Hepatocyte (in vitro differentiated cells): ENCODE results near the gene HBQ1. TPM values are rescaled to one million over a fixed set of nuclear protein-coding genes. Genes with fewer than 3 reads are reported as not detected.

Experiments used
- polyA plus RNA-seq: library from polyadenylated mRNA; unstranded; fragments of >200 nt; fragmentation: Nextera tagmentation; extraction: Ambion mirVana; gene quantifications from 2 replicates; pipeline ENCODE4 v1.2.1, GENCODE V29; 2016
- small RNA-seq: library from RNA; depleted of rRNA; stranded (forward); fragments of <200 nt; gene quantifications from one replicate; pipeline ENCODE3, GENCODE V24; 2014
- total RNA-seq: library from RNA; depleted of rRNA; stranded (reverse); fragments of >200 nt; gene quantifications from 2 replicates; pipeline ENCODE4 v1.2.3, GENCODE V29; 2014

The HBQ1 gene
- total and polyA plus RNA-seq, 2 experiments from 2014 or later, result 0.30 TPM; not detected in 1

Small RNA genes within 50 kb of the gene (small RNA-seq; reads per million reads assigned to genes)
- gene RF00019, result not detected

Other genes starting within 250 kb of the HBQ1 start
- gene POLR3K, start 126.9 kb upstream of the HBQ1 start, total RNA-seq, result 2.7 and 2.8 TPM in 2 replicates
- gene POLR3K, start 126.9 kb upstream of the HBQ1 start, polyA plus RNA-seq, result 12.1 and 12.5 TPM in 2 replicates
- 18.2 and 18.3 TPM in 2 replicates for gene SNRNP25, start 126.6 kb upstream of the HBQ1 start, total RNA-seq
- gene SNRNP25, start 126.6 kb upstream of the HBQ1 start, polyA plus RNA-seq, result 35.3 and 43.1 TPM in 2 replicates
- gene RHBDF1, start 107.8 kb upstream of the HBQ1 start, total RNA-seq, result 21.8 and 41.5 TPM in 2 replicates
- gene RHBDF1, start 107.8 kb upstream of the HBQ1 start, polyA plus RNA-seq, result 73.6 and 95.3 TPM in 2 replicates
- gene MPG, start 102.2 kb upstream of the HBQ1 start, total RNA-seq, result 67.4 and 85.7 TPM in 2 replicates
- gene MPG, start 102.2 kb upstream of the HBQ1 start, polyA plus RNA-seq, result 83.9 and 121 TPM in 2 replicates
- gene NPRL3, start 41.8 kb upstream of the HBQ1 start, total RNA-seq, result 5.5 and 10.2 TPM in 2 replicates
- 28.8 and 31.2 TPM in 2 replicates for gene NPRL3, start 41.8 kb upstream of the HBQ1 start, polyA plus RNA-seq
- gene HBZ, start 27.8 kb upstream of the HBQ1 start, total RNA-seq, result not detected in 2 replicates
- 0.28 TPM in 1 of 2 replicates, not detected in the other for gene HBZ, start 27.8 kb upstream of the HBQ1 start, polyA plus RNA-seq
- not detected in 2 replicates for gene HBM, start 14.5 kb upstream of the HBQ1 start, total RNA-seq
- not detected in 2 replicates for gene HBM, start 14.5 kb upstream of the HBQ1 start, polyA plus RNA-seq
- gene HBA2, start 7.6 kb upstream of the HBQ1 start, total RNA-seq, result not detected in 2 replicates
- gene HBA2, start 7.6 kb upstream of the HBQ1 start, polyA plus RNA-seq, result not detected in 2 replicates
- gene HBA1, start 3.8 kb upstream of the HBQ1 start, total RNA-seq, result not detected in 2 replicates
- gene HBA1, start 3.8 kb upstream of the HBQ1 start, polyA plus RNA-seq, result 1.9 TPM in 1 of 2 replicates, not detected in the other
- gene LUC7L, start 49.0 kb downstream of the HBQ1 start, total RNA-seq, result 74.1 and 75.4 TPM in 2 replicates
- 75.2 and 88.1 TPM in 2 replicates for gene LUC7L, start 49.0 kb downstream of the HBQ1 start, polyA plus RNA-seq
- 37.6 and 84.1 TPM in 2 replicates for gene FAM234A, start 54.4 kb downstream of the HBQ1 start, total RNA-seq
- 96.5 and 106 TPM in 2 replicates for gene FAM234A, start 54.4 kb downstream of the HBQ1 start, polyA plus RNA-seq
- gene RGS11, start 95.5 kb downstream of the HBQ1 start, total RNA-seq, result 0.04 and 0.57 TPM in 2 replicates
- gene RGS11, start 95.5 kb downstream of the HBQ1 start, polyA plus RNA-seq, result 0.93 and 3.4 TPM in 2 replicates
- 0.48 TPM in 1 of 2 replicates, not detected in the other for gene ARHGDIG, start 100.1 kb downstream of the HBQ1 start, total RNA-seq
- 1.0 and 1.1 TPM in 2 replicates for gene ARHGDIG, start 100.1 kb downstream of the HBQ1 start, polyA plus RNA-seq
- 0.08 TPM in 1 of 2 replicates, not detected in the other for gene PDIA2, start 102.7 kb downstream of the HBQ1 start, total RNA-seq
- 0.47 and 1.0 TPM in 2 replicates for gene PDIA2, start 102.7 kb downstream of the HBQ1 start, polyA plus RNA-seq
- gene AXIN1, start 172.3 kb downstream of the HBQ1 start, total RNA-seq, result 22.5 and 27.2 TPM in 2 replicates
- gene AXIN1, start 172.3 kb downstream of the HBQ1 start, polyA plus RNA-seq, result 16.1 and 22.5 TPM in 2 replicates
- gene MRPL28, start 190.1 kb downstream of the HBQ1 start, total RNA-seq, result 80.0 and 88.1 TPM in 2 replicates
- 126 and 144 TPM in 2 replicates for gene MRPL28, start 190.1 kb downstream of the HBQ1 start, polyA plus RNA-seq
- 130 and 133 TPM in 2 replicates for gene PGAP6, start 201.5 kb downstream of the HBQ1 start, total RNA-seq
- gene PGAP6, start 201.5 kb downstream of the HBQ1 start, polyA plus RNA-seq, result 205 and 229 TPM in 2 replicates
- gene NME4, start 216.7 kb downstream of the HBQ1 start, total RNA-seq, result 168 and 227 TPM in 2 replicates
- 543 and 611 TPM in 2 replicates for gene NME4, start 216.7 kb downstream of the HBQ1 start, polyA plus RNA-seq
- gene DECR2, start 221.4 kb downstream of the HBQ1 start, total RNA-seq, result 29.4 and 54.5 TPM in 2 replicates
- gene DECR2, start 221.4 kb downstream of the HBQ1 start, polyA plus RNA-seq, result 80.5 and 107 TPM in 2 replicates
- 39.9 and 47.3 TPM in 2 replicates for gene RAB11FIP3, start 245.2 kb downstream of the HBQ1 start, total RNA-seq
- gene RAB11FIP3, start 245.2 kb downstream of the HBQ1 start, polyA plus RNA-seq, result 72.8 and 81.0 TPM in 2 replicates